HG03575 (cell line): ENCODE results near the gene DYNC2H1.

Experiments used
- ATAC-seq: cut with Tn5 transposase; IDR thresholded peaks from one replicate; pipeline ENCODE4 v1.9.1; 2021; ENCODE audit not compliant: unreplicated experiment, insufficient number of reproducible peaks, low FRiP score; ENCODE audit errors: extremely low read depth

Gene DYNC2H1

DNA sequence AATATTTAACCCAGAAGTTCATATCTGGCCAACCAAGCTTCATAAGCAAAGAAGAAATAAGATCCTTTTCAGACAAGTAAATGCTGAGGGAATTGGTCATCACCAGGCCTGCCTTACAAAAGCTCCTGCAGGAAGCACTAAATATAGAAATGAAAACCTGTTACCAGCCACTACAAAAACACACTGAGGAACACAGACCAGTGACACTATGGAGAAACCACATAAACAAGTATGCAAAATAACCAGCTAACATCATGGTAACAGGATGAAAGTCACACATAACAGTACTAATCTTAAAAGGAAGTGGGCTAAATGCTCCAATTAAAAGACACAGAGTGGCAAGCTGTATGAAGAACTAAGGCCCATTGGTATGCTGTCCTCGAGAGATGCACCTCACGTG is 311.4 kb downstream of the DYNC2H1 start:
- no peak for ATAC-seq

DNA sequence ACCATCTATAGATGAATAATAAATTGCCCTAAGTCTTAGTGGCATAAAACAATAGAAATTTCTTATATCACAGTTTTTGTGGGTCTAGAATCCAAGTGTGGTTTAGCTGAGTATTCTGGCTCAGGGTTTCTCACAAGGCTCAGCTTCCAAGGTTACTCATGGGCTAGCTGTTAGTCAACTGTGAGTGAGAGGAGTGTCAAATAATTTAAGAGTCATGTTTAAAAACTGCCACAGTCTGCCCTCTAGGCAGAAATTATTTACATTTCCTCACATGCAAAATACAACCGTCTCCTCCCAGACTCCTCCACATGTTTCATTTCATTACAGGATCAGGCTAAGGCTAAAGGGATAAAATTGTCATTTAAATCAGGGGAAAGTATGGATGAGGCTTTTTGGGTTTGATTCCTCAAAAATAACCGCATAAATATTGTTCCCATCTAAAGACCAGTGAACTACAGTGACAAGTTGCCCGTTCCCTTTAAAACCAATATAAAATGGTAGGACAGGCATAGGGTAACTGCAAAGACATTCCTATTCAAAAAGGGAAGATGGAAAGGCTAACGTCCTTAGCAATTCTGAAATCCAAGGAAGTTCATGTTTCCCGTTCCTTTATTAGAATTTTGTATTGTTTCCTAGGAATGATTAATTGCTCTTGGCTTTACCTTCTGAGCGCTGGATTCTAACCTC is 324.3 kb downstream of the DYNC2H1 start:
- ATAC-seq: no peak

DNA sequence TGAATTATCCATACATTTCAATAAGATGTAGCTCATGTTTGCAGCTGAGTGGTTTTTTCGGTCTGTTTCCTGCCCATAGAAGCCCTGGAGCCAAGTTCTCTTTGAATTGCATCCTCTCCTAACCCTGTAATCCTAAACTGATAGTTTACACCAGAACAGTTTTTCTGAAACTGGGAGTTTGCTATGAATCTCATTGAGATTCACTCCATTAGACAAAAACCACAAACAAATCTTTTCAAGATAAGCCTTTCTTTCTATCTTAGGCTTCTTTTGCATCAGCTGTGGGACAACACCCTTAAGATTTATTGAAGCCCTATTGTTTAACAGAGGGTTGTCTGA is 324.8 kb downstream of the DYNC2H1 start:
- ATAC-seq: no peak

DNA sequence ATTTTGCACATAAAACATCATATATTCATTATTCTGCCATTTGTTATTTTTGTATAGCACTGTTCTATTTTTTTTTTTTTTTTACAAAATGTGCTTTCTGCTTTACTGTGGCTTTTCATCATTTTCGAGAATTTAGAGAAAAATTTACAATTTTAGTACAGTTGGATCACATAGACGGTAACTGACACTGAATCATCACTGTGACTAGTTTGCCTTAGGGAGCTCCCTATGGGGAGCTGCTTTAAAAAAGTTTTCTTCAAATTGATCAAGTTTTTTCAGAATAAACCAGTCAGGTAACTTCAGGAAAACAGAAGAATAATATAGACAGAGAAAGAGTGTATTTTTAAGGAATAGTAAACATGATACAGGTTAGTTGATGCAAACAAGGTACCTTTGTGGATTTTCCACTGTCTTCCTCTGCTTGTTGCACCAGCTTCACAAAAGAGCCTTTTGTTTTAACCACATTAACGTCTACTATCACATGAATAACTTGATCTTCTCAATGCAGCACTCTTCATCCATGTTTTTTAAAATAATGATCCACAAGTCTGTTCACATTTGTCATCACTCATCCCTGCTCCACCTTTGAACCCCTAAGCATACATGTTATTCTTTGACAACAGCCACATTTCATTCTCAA is 327.0 kb downstream of the DYNC2H1 start:
- ATAC-seq: no peak

DNA sequence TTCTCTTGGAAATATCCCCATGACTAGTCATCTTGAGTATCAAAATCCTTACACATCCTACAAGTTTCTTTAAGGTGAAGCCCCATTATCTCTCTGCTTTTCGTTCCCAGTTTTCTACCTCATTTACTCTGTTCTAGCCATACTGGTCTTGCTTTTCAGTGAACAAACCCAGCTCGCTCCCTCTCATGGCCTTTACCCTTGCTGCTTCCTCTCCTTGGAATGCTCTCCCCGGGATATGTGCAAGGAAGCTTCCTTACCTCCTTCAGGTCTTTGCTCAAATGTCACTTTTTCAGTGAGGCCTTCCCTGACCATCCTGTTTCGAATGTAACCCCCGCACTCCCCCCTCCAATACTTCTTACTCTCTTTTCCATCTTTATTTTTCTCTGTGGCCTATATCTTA is 331.8 kb downstream of the DYNC2H1 start:
- ATAC-seq: no peak

DNA sequence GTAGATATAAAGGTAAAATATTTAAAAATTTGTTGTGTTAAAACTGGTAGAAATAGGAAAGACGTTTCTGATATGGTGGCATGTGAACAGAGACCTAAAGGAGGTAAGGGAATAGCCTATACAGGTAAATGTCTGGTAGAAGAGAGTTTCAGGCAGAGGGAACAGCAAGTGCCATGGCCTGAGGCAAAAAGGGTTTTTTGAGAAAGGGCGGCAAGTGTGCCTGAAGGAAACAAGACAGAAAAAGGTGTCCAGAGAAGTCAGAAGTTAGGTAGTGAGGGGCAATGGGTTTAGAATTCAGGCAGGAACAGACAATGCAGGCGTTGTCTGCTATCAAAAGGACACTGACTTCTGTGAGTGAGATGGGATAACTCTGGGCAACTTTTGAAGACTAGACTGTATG is 339.7 kb downstream of the DYNC2H1 start:
- ATAC-seq: no peak

DNA sequence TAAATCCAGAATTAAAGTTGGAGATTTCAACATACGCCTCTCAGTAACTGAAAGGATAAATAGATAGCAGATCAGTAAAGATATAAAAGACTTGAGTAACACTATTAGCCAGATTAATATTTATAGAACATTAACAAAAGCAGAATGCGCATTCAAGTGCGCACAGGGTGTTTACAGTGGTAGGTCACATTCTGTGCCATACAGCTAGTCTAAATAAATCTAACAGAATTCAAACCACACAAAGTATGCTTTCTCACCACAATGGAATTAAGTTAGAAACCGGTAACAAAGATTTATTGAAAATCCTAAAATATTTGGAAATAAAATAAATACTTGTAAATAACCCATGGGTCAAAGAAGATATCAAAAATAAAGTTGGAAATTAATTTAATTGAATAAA is 341.0 kb downstream of the DYNC2H1 start:
- ATAC-seq: no peak

DNA sequence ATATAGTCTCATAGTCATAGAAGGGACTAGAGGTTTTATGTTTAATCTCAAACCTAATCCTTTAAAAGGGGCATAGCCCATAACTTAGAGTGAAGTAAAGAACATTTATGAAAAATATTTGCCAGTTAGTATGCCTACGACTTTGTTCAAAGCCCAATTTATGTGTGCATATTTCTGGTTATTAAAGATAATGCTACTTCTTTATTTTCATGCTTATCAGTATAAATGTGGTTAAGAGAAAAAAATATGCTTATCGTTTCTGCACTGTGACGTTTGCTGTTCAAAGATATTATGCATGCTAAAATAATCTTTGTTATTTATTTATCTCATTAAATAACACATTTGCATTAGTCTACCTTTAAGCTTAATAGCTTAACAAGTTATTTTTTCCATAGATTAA is 343.9 kb downstream of the DYNC2H1 start:
- no peak for ATAC-seq

DNA sequence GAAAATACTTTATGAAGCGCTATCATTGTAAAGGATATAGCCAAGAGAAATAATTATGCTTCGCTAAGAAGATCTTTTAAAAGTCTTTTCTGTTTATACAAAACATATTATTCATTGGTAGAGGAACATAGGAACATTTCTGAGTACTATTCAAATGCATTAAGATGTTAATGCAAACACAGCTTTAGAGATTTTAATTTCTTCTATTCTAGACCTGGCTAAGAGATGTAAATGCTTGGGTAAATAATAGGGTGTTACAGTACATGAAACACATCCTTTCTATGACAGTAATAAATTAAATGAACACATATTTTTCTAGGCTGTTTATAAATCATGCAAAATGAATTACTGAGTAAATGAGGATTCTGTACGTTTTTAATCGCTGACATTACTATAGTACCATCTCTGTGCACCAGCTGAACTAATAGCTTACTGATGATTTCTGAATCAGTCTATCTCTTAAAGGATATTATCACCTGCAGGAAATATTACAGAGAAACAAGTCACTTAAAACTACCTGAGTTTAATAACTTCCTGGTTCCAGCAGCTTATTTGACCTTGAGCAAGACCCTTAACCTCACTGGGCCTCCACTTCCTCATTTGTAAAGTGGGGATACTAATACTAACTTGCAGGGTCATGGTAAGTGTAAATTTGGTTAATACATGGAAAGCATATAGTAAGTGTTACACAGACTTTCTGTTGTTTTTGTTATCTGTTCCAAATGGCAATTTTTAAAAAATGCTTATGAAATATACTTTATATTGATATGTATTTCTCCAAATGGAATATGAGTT is 344.9 kb downstream of the DYNC2H1 start:
- ATAC-seq: no peak

DNA sequence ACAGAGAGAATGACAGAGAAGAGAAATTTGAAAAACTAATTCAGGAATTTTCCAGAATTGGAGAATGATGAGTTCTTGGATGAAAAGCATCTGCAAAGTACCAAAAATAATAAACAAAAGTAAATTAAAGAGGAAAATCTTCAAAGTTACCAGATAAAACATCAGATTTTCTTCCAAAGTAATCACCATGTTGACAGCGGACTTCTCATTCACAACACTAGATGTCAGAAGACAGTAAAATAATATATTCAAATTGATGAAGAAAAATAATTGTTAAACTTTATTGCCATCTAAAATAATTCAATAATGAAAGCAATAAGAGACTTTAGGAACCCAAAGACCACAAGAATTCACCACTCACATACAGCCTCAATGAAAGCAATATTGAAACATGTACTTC is 355.2 kb downstream of the DYNC2H1 start:
- no peak for ATAC-seq

DNA sequence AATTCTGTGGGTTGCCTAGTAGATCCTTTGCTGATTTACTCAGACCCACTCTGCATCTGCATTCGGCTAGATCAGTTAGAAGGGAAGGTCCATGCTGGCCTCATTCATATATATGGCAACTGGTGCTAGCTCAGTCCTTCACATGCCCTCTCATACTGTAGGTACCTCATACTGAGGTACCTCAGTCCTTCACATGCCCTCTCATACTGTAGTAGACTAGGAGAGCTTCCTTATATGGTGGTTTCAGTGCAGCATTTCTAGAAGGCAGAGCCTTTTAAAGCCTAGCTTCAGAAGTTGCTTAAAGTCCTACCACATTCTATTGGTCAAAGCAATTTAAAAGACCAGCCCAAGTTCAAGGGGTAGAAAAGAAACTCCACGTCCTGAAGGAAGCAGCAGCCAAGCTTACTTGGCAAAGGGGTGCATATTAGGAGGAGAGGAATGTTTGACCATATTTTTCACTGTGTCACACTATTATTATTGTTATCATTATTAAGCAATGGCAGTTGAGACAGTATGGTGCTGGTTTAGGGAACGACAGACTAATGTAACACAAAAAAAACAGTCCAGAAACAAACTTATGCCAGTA is 356.4 kb downstream of the DYNC2H1 start:
- ATAC-seq: no peak

DNA sequence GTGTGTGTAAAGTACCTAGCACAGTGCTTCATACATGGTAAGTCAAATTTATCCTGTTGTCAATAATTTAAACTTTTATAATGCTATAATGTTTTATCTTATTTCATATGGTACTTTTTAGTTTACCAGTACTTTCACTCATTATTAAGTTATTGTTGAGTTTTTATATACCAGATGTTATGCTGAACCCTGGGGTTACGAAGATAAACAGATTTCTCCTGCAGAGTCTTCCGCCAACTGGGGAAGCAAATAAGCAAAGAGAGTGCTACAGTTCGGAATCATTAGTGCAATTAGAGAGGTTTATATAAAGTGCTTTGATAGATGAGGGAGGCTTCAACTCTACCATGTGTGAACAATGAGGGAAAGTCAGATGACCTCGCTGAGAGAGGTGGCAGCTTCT is 362.3 kb downstream of the DYNC2H1 start:
- ATAC-seq: no peak

DNA sequence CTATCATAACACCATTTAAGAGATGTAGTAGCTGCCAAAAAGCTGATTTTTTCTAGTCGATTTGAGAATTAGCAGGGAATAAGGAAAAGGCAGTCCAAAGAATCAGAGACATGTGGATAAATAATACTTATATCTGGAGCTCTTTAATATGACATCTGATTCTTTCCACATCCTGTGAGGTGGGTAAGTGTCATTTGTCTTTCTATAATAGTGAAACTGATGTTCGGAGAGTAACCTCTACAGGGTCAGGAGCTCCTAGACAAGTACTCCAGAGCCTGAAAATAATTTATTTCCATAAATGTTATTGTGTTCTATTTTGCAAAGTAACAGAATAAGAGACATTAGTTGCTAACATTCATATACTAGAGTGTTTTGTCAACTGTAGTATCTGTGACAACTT is 367.6 kb downstream of the DYNC2H1 start:
- no peak for ATAC-seq

DNA sequence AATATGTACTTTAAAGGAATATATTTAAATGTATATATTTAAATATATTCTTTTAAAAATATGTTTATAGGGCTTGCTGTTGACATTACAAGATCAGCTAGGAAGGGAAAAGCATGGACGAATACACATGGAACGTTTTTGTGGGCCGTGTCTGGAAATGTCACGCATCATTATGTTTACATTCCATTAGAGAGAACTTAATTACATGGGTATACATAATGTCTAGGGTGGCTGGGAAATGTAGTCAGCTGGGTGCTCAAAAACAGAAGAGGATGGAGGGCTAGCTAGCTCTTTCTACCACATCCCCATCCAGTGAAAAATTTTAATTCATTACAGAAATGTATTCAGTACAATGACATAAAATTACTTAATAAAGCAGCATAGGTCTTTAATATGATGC is 371.2 kb downstream of the DYNC2H1 start:
- no peak for ATAC-seq

DNA sequence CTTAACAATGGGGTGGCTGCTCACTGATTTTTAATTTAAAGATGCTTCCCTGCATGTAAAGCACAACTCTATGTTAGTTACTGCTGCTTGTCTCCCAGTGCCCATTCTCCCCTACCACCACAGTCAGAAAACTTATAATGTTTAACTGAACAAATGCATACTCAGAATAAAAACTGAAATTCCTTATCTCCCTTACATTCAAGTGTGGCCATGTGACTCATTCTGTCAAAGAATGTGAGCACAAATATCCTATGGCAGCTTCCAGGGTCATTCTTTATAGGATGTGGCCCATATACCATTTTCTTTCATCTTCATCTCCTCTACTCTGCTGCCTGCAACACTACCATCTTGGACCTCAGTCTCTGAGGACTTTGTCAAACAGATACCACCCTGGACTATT is 374.8 kb downstream of the DYNC2H1 start:
- no peak for ATAC-seq

DNA sequence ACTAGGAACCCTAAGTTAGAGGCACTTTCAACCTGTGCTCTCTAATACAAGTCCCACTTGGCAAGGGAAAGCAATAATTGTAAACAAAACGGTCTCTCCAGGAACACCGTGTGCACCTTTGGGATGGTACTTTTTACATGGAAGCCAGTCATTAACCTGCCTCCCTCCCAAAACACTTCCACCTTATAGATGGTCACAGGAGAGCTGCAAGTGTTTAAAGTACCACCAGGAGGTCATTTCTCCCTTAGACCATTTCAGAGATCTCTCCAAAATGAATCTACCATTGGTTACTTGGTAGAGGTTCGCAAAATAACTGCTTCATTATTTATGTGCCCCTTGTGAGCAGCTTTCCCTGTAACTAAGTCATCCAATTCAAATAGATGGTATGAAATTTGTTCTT is 375.3 kb downstream of the DYNC2H1 start:
- ATAC-seq: no peak

DNA sequence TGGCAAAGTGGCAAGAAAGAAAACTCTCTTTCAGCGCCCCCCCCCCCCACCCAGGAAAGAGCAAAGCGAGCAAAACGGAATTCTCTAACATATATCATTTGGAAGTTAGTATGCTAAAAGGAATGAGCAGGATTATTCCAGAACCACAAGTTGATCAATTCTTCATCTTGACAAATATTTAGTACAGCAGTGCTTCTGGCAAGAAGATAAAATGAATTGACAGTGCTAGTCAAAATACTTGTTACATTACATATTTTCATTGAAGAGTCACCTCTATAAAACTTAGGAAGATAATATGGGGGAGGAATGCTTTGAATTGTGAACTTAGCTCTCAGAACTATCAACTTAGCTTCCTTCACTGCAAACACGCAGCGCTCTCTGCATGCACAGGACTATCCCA is 377.4 kb downstream of the DYNC2H1 start:
- ATAC-seq: no peak

DNA sequence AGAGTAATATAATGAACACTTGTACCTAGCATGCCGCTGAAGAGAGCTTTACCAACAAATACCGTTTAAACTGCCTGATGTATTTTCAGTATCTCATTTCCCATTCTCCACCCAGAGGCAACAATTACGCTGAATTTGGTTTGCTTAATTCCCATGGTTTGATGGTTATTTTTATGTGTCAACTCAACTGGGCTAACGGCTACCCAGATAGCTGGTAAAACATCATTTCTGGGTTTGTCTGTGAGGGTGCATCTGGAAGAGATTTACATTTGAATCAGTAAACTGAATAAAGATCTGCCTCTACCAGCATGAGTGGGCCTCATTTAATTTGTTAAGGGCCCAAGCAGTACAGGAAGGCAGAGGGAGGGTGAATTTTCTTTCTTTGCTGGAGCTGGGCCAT is 377.9 kb downstream of the DYNC2H1 start:
- no peak for ATAC-seq

DNA sequence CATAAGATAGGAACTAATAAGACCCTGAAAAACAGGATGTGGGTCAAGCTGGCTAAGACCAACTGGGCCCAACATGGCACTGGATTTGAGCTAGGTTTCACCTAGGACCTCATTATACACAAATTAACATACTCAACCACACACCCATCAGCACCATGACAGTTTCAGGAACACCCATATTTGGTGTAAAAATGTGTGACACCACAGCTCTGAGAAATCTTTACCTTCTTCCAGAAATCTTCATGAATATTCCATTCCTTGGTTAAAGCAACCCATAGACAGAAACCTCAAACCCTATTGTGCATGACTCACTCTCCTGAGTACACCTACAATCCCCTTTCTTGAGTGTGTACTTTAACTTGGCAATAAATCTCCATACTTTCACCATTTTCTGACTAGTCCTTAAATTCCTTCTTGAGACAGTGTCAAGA is 378.8 kb downstream of the DYNC2H1 start:
- no peak for ATAC-seq

DNA sequence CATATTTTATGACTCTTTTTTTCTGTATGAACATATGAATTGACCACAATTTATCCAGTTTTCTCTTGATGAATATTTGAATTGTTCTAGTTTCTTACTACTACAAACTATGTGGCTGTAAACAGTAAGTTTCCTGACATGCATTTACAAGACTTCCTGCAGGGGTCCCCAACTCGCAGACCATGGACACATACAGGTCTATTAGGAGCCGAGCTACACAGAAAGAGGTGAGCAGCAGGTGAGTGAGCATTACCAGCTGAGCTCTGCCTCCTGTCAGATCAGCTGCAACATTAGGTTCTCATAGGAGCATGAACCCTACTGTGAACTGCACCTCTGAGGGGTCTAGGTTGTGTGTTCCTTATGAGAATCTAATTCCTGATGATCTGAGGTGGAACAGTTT is 379.4 kb downstream of the DYNC2H1 start:
- ATAC-seq: no peak
